Hepatocyte (in vitro differentiated cells): ENCODE measurements around the gene COX4I1.

Experiments
- EZH2 ChIP-seq: fragments of 200-600 bp; sonication (generic); IDR thresholded peaks from 2 replicates; pipeline ENCODE4 v1.6.1; 2016; ENCODE audit warnings: antibody characterized with exemption, mild to moderate bottlenecking, borderline replicate concordance
- TF ChIP-seq, protein P1 (sequence below): fragments of 200-600 bp; sonication (generic); IDR thresholded peaks from 2 replicates; pipeline ENCODE4 v1.5.1; 2016; ENCODE audit warnings: antibody characterized with exemption, mild to moderate bottlenecking; ENCODE audit not compliant: poor library complexity

DNA sequence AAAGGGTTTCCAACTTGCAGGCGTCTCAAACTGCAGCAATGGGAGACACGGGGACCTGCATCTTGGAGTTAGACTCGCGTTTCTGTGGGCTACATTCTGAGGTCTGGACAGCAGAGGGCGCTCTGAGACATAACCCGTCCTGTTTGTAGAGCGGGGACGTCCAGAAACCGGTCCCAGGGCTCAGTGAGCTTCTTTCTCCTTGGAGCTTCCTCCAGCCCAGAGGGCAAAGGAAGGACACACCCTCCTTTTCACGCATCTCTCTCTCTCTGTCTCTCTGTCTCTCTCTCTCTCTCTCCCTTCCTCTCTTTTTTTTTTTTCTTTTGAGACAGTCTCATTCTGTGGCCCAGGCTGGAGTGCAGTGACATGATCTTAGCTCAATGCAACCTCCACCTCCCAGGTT, 19.8 kb downstream of the COX4I1 start:
- TF ChIP-seq, protein P1, sequence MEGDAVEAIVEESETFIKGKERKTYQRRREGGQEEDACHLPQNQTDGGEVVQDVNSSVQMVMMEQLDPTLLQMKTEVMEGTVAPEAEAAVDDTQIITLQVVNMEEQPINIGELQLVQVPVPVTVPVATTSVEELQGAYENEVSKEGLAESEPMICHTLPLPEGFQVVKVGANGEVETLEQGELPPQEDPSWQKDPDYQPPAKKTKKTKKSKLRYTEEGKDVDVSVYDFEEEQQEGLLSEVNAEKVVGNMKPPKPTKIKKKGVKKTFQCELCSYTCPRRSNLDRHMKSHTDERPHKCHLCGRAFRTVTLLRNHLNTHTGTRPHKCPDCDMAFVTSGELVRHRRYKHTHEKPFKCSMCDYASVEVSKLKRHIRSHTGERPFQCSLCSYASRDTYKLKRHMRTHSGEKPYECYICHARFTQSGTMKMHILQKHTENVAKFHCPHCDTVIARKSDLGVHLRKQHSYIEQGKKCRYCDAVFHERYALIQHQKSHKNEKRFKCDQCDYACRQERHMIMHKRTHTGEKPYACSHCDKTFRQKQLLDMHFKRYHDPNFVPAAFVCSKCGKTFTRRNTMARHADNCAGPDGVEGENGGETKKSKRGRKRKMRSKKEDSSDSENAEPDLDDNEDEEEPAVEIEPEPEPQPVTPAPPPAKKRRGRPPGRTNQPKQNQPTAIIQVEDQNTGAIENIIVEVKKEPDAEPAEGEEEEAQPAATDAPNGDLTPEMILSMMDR: peak; percentile 67
- no peak for TF ChIP-seq EZH2
